IMR-90 (cell line): ENCODE measurements around the gene MXRA8. TPM values are rescaled to one million over a fixed set of nuclear protein-coding genes. Genes with fewer than 3 reads are reported as not detected.

Source experiments
- ATAC-seq: fragments of 200-7000 bp; cut with Tn5 transposase; 2 replicates; pipeline ENCODE4 v1.9.1; 2020; ENCODE audit warnings: low read depth, mild to moderate bottlenecking, moderate library complexity
- BruUV-seq: library from RNA; stranded (reverse); fragments of 400-500 nt; replicated peaks from 2 replicates; lab custom pipeline; 2021; lab: Mats Ljungman, UMichigan
- CTCF ChIA-PET: fragments of 300-600 bp; formaldehyde crosslinking; extraction: SDS; loops from one replicate; lab custom pipeline; 2021; ENCODE audit warnings: antibody characterized with exemption; lab: Yijun Ruan, JAX
- POLR2A ChIA-PET: fragments of 300-600 bp; sonication (Branson Sonifier 250); formaldehyde crosslinking; loops from one replicate; lab custom pipeline; 2022; ENCODE audit warnings: antibody characterized with exemption; ENCODE audit not compliant: unreplicated experiment; lab: Charles Lee
- DNase-seq: peaks from one replicate; pipeline ENCODE4 v3.0.0; 2013
- H2AFZ ChIP-seq: replicated peaks from 2 replicates; pipeline ENCODE3; 2013; ENCODE audit warnings: low read length, mild to moderate bottlenecking; ENCODE audit not compliant: poor library complexity
- H2AK5ac ChIP-seq: 2 replicates; pipeline ENCODE4 v1.6.1; 2013; ENCODE audit warnings: low read depth, low read length, inconsistent platforms
- H2AK9ac ChIP-seq: replicated peaks from 2 replicates; pipeline ENCODE3; 2013; ENCODE audit warnings: mild to moderate bottlenecking, low read depth, low read length, moderate library complexity; ENCODE audit not compliant: poor library complexity
- H2BK120ac ChIP-seq: 2 replicates; pipeline ENCODE4 v1.6.1; 2013; ENCODE audit warnings: low read depth, low read length, inconsistent platforms
- H2BK15ac ChIP-seq: 3 replicates; pipeline ENCODE4 v1.6.1; 2013; ENCODE audit warnings: low read depth, low read length, inconsistent platforms
- H2BK20ac ChIP-seq: 2 replicates; pipeline ENCODE4 v1.6.1; 2013; ENCODE audit warnings: low read depth, mild to moderate bottlenecking, inconsistent platforms, low read length, moderate library complexity
- H2BK5ac ChIP-seq: 2 replicates; pipeline ENCODE4 v1.6.1; 2013; ENCODE audit warnings: mild to moderate bottlenecking, low read depth, low read length, inconsistent platforms; ENCODE audit not compliant: poor library complexity, severe bottlenecking
- H3K14ac ChIP-seq: replicated peaks from 2 replicates; pipeline ENCODE4 v1.6.1; 2013; ENCODE audit warnings: low read depth, low read length, inconsistent platforms
- H3K18ac ChIP-seq: 2 replicates; pipeline ENCODE4 v1.6.1; 2013; ENCODE audit warnings: low read depth, low read length, control low read depth
- H3K23ac ChIP-seq: 2 replicates; pipeline ENCODE4 v1.6.1; 2013; ENCODE audit warnings: low read depth, low read length, inconsistent platforms
- H3K27ac ChIP-seq: 2 replicates; pipeline ENCODE4 v1.5.1; 2013; ENCODE audit warnings: mild to moderate bottlenecking, control low read depth, low read length; ENCODE audit not compliant: insufficient read depth
- H3K27me3 ChIP-seq: 2 replicates; pipeline ENCODE4 v1.6.1; 2013; ENCODE audit warnings: low read length; ENCODE audit not compliant: control insufficient read depth, insufficient read depth
- H3K36me3 ChIP-seq: 2 replicates; pipeline ENCODE4 v1.6.1; 2013; ENCODE audit warnings: low read length, mixed read lengths; ENCODE audit not compliant: control insufficient read depth, insufficient read depth
- H3K4ac ChIP-seq: 2 replicates; pipeline ENCODE4 v1.6.1; 2013; ENCODE audit warnings: low read depth, low read length, inconsistent platforms
- H3K4me1 ChIP-seq: 2 replicates; pipeline ENCODE4 v1.6.1; 2013; ENCODE audit warnings: low read length, mixed read lengths; ENCODE audit not compliant: control insufficient read depth, insufficient read depth
- H3K4me2 ChIP-seq: 2 replicates; pipeline ENCODE4 v1.6.1; 2013; ENCODE audit warnings: low read depth, mild to moderate bottlenecking, control low read depth, low read length, moderate library complexity
- H3K4me3 ChIP-seq: 2 replicates; pipeline ENCODE4 v1.5.1; 2013; ENCODE audit warnings: low read depth, mild to moderate bottlenecking, control low read depth, low read length, moderate library complexity; ENCODE audit not compliant: insufficient read depth
- H3K56ac ChIP-seq: 2 replicates; pipeline ENCODE4 v1.6.1; 2013; ENCODE audit warnings: low read length, inconsistent platforms; ENCODE audit not compliant: insufficient read depth; ENCODE audit errors: extremely low read depth
- H3K79me1 ChIP-seq, 2 experiments: 2 replicates each; pipeline ENCODE4 v1.6.1; 2013; ENCODE audit warnings: low read length in 2 of 2, inconsistent platforms in 1 of 2, low read depth in 1 of 2
- H3K9ac ChIP-seq: 2 replicates; pipeline ENCODE4 v1.6.1; 2013; ENCODE audit warnings: low read depth, low read length, control low read depth
- H3K9me1 ChIP-seq: 2 replicates; pipeline ENCODE4 v1.6.1; 2013; ENCODE audit warnings: low read length, inconsistent platforms; ENCODE audit not compliant: insufficient read depth
- H3K9me3 ChIP-seq: 2 replicates; pipeline ENCODE4 v1.6.1; 2013; ENCODE audit warnings: low read length; ENCODE audit not compliant: control insufficient read depth, insufficient read depth
- H4K20me1 ChIP-seq: 2 replicates; pipeline ENCODE4 v1.6.1; 2013; ENCODE audit warnings: low read length, inconsistent platforms; ENCODE audit not compliant: insufficient read depth
- H4K5ac ChIP-seq: 2 replicates; pipeline ENCODE4 v1.6.1; 2013; ENCODE audit warnings: mild to moderate bottlenecking, low read depth, low read length, control low read depth
- H4K8ac ChIP-seq, 2 experiments: 2 replicates each; pipeline ENCODE4 v1.6.1; 2013; ENCODE audit warnings: low read depth in 2 of 2, low read length in 2 of 2, control low read depth in 1 of 2, inconsistent platforms in 1 of 2
- H4K91ac ChIP-seq: 2 replicates; pipeline ENCODE4 v1.6.1; 2013; ENCODE audit warnings: low read depth, low read length, inconsistent platforms; ENCODE audit not compliant: insufficient read depth
- BHLHE40 ChIP-seq: fragments of 150-350 bp; IDR thresholded peaks from 2 replicates; pipeline ENCODE4 v1.6.1; 2016; ENCODE audit warnings: mild to moderate bottlenecking, low read depth, low read length
- CEBPB ChIP-seq: IDR thresholded peaks from 2 replicates; pipeline ENCODE4 v1.6.1; 2012; ENCODE audit warnings: low read depth, low read length, improper control_type of control experiment
- CHD1 ChIP-seq: IDR thresholded peaks from 2 replicates; pipeline ENCODE4 v1.6.1; 2012; ENCODE audit warnings: low read depth, low read length, improper control_type of control experiment
- CTCF ChIP-seq: conservative IDR thresholded peaks from 2 replicates; pipeline ENCODE4 v1.5.1; 2012; ENCODE audit warnings: mild to moderate bottlenecking, low read depth, low read length, improper control_type of control experiment
- ELK1 ChIP-seq: fragments of 150-350 bp; IDR thresholded peaks from 2 replicates; pipeline ENCODE4 v1.6.1; 2016; ENCODE audit warnings: low read depth, mild to moderate bottlenecking, low read length, moderate library complexity, borderline replicate concordance
- FOS ChIP-seq: fragments of 150-350 bp; IDR thresholded peaks from 2 replicates; pipeline ENCODE4 v1.6.1; 2016; ENCODE audit warnings: low read depth, low read length
- MAFK ChIP-seq: IDR thresholded peaks from 2 replicates; pipeline ENCODE4 v1.6.1; 2012; ENCODE audit warnings: low read depth, low read length, improper control_type of control experiment
- MAZ ChIP-seq: IDR thresholded peaks from 2 replicates; pipeline ENCODE4 v1.6.1; 2012; ENCODE audit warnings: low read depth, mild to moderate bottlenecking, low read length, improper control_type of control experiment, moderate library complexity, borderline replicate concordance
- MXI1 ChIP-seq: IDR thresholded peaks from 2 replicates; pipeline ENCODE4 v1.6.1; 2012; ENCODE audit warnings: low read depth, mild to moderate bottlenecking, low read length, moderate library complexity, borderline replicate concordance
- NFE2L2 ChIP-seq: fragments of 150-350 bp; IDR thresholded peaks from 2 replicates; pipeline ENCODE4 v1.6.1; 2016; ENCODE audit warnings: low read depth, mild to moderate bottlenecking, low read length
- POLR2A ChIP-seq: IDR thresholded peaks from 2 replicates; pipeline ENCODE4 v1.6.1; 2012; ENCODE audit warnings: mild to moderate bottlenecking, low read depth, low read length
- RAD21 ChIP-seq: IDR thresholded peaks from 2 replicates; pipeline ENCODE4 v1.6.1; 2012; ENCODE audit warnings: low read length, improper control_type of control experiment
- SMC3 ChIP-seq: fragments of 150-350 bp; IDR thresholded peaks from 2 replicates; pipeline ENCODE4 v1.6.1; 2016; ENCODE audit warnings: low read depth, mild to moderate bottlenecking, antibody characterized with exemption, low read length, moderate library complexity
- WGBS, 2 experiments: methylation state at CpG; one replicate each; pipeline versions ENCODE4 v1.1.5 to v1.1.7; 2013; ENCODE audit warnings: missing lambda C conversion rate in 2 of 2; ENCODE audit not compliant: insufficient read length in 1 of 2; ENCODE audit errors: extremely low coverage in 2 of 2; 5-methylcytosine and 5-hydroxymethylcytosine counted together
- dilution Hi-C: fragments of 300-500 bp; cut with HindIII; formaldehyde crosslinking; loops from one replicate; pipeline ENCODE4 v1.14.3; 2018; ENCODE audit warnings: low sequenced_read_pairs; ENCODE audit not compliant: unreplicated experiment
- in situ Hi-C: fragments of 300-500 bp; cut with MboI; formaldehyde crosslinking; loops from 3 replicates; pipeline ENCODE4 v1.14.3; 2019; ENCODE audit warnings: low sequenced_read_pairs, inconsistent platforms, mixed read lengths
- intact Hi-C: fragments of 100-400 bp; cut with micrococcal nuclease; formaldehyde crosslinking; loops from 2 replicates; pipeline ENCODE4 v1.10.0; 2022
- polyA plus RNA-seq, 3 experiments: library from polyadenylated mRNA; depleted of rRNA; stranded (reverse); fragments of >200 nt; gene quantifications; 2 replicates each; pipeline ENCODE4 v1.2.3, GENCODE V29; 2012; ENCODE audit warnings: low replicate concordance in 1 of 3
- total RNA-seq: library from RNA; depleted of rRNA; stranded (reverse); fragments of >200 nt; gene quantifications from 2 replicates; pipeline ENCODE4 v1.2.3, GENCODE V29; 2012
- TF ChIP-seq, protein P1 (sequence below): fragments of 150-350 bp; IDR thresholded peaks from 2 replicates; pipeline ENCODE4 v1.6.1; 2017; ENCODE audit warnings: mild to moderate bottlenecking, antibody characterized with exemption, low read length, low read depth

Gene MXRA8
- total and polyA plus RNA-seq, 2 of the 4 experiments (the other 2 are of a cell fraction): 92.5 to 469 TPM

- no peaks in the 10 kb centered on the region for H3K9me3 ChIP-seq
- peaks cover 3% of the 10 kb centered on the region for H3K9me1 ChIP-seq
- BruUV-seq: no TSS peak
- H3K9ac ChIP-seq: no peak overlapping the region
- no peaks in the 10 kb centered on the region for H3K27me3 ChIP-seq
- no peak overlapping the region for H3K4me3 ChIP-seq
- H2BK5ac ChIP-seq: no peak overlapping the region
- peaks cover 58% of the 10 kb centered on the region for H3K36me3 ChIP-seq
- H3K79me1 ChIP-seq: peaks cover 12 to 49% of the 10 kb centered on the region in 2 experiments
- H2AFZ ChIP-seq: no peak overlapping the region
- H3K4me2 ChIP-seq: no peak overlapping the region
- H3K4ac ChIP-seq: no peak overlapping the region
- no peak overlapping the region for H2AK5ac ChIP-seq
- H2BK120ac ChIP-seq: no peak overlapping the region
- H3K23ac ChIP-seq: no peak overlapping the region
- no peak overlapping the region for H4K8ac ChIP-seq
- H3K18ac ChIP-seq: no peak overlapping the region
- ATAC-seq (no peak), DNase-seq (no peak)
- intact Hi-C loops (no loop called here), dilution Hi-C loops (no loop called here), in situ Hi-C loops (no loop called here)
- H3K27ac ChIP-seq: no peak overlapping the region
- H3K4me1 ChIP-seq: peaks cover 11% of the 10 kb centered on the region
- no peak overlapping the region for H4K91ac ChIP-seq
- ChIA-PET CTCF (no interaction called here), POLR2A (interaction anchor here (0.6 kb wide), 2 partner anchors 59 to 64 kb away, joined by 3 to 4 read pairs; partner anchors contain the start of gene AURKAIP1)
- H3K14ac ChIP-seq: no peak overlapping the region
- H2AK9ac ChIP-seq: peak overlapping the region; percentile 72
- H2BK15ac ChIP-seq: no peak overlapping the region
- 94% methylated on average over 13 of the region's 22 CpGs; no CpG with 5 or more reads in 1 of the 2 experiments for WGBS, 2 experiments
- H4K20me1 ChIP-seq: peaks cover 43% of the 10 kb centered on the region
- H2BK20ac ChIP-seq: no peak overlapping the region
- H3K56ac ChIP-seq: no peak overlapping the region
- no peak overlapping the region for H4K5ac ChIP-seq
- TF ChIP-seq CHD1 (no peak), CEBPB (no peak), MAZ (no peak), MAFK (no peak), POLR2A (no peak), ELK1 (no peak), CTCF (no peak), NFE2L2 (no peak), FOS (no peak), BHLHE40 (no peak), MXI1 (no peak), RAD21 (no peak), SMC3 (no peak)
- TF ChIP-seq, protein P1, sequence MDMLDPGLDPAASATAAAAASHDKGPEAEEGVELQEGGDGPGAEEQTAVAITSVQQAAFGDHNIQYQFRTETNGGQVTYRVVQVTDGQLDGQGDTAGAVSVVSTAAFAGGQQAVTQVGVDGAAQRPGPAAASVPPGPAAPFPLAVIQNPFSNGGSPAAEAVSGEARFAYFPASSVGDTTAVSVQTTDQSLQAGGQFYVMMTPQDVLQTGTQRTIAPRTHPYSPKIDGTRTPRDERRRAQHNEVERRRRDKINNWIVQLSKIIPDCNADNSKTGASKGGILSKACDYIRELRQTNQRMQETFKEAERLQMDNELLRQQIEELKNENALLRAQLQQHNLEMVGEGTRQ: no peak
Measured at GRCh38 chr1:1311107-1312104, 46.9 kb downstream of the MXRA8 start.
